Islet of Langerhans (tissue), 1 donor: ENCODE measurements around the gene HSD17B2.

Experiments used
- FAIRE-seq: peaks from one replicate; lab custom pipeline; 2011; peaks lifted over from hg19 to GRCh38; lab: Jason Lieb, UNC

HSD17B2 gene

GRCh38 chr16:82050506-82050905, 15.5 kb downstream of the HSD17B2 start:
- no peak for FAIRE-seq

GRCh38 chr16:82050909-82051357, 15.9 kb downstream of the HSD17B2 start:
- FAIRE-seq: no peak

- no peak for FAIRE-seq
These were observed 16.6 kb downstream of the HSD17B2 start for GRCh38 chr16:82051656-82052055.

GRCh38 chr16:82055117-82055516, 20.1 kb downstream of the HSD17B2 start:
- no peak for FAIRE-seq

GRCh38 chr16:82055728-82056549, 20.9 kb downstream of the HSD17B2 start:
- FAIRE-seq: no peak

GRCh38 chr16:82056550-82056896, 21.5 kb downstream of the HSD17B2 start:
- no peak for FAIRE-seq

GRCh38 chr16:82059161-82059982, 24.3 kb downstream of the HSD17B2 start:
- FAIRE-seq: no peak

GRCh38 chr16:82059983-82060421, 24.9 kb downstream of the HSD17B2 start:
- FAIRE-seq: no peak

- FAIRE-seq: no peak
These were observed 26.9 kb downstream of the HSD17B2 start for GRCh38 chr16:82061861-82062525.

- FAIRE-seq: no peak
These were observed 27.6 kb downstream of the HSD17B2 start for GRCh38 chr16:82062645-82063058.

GRCh38 chr16:82063456-82064082, 28.5 kb downstream of the HSD17B2 start:
- FAIRE-seq: no peak

GRCh38 chr16:82067042-82067803, 32.2 kb downstream of the HSD17B2 start:
- no peak for FAIRE-seq

GRCh38 chr16:82067804-82068325, 32.8 kb downstream of the HSD17B2 start:
- no peak for FAIRE-seq

GRCh38 chr16:82070656-82071369, 35.8 kb downstream of the HSD17B2 start:
- no peak for FAIRE-seq

- FAIRE-seq: no peak
These were observed 36.4 kb downstream of the HSD17B2 start for GRCh38 chr16:82071421-82071820.

GRCh38 chr16:82072313-82072712, 37.3 kb downstream of the HSD17B2 start:
- FAIRE-seq: no peak

- no peak for FAIRE-seq
These were observed 39.0 kb downstream of the HSD17B2 start for GRCh38 chr16:82074019-82074558.

- no peak for FAIRE-seq
These were observed 43.1 kb downstream of the HSD17B2 start for GRCh38 chr16:82078125-82078524.

GRCh38 chr16:82079892-82080291, 44.8 kb downstream of the HSD17B2 start:
- no peak for FAIRE-seq

GRCh38 chr16:82081264-82081663, 46.2 kb downstream of the HSD17B2 start:
- FAIRE-seq: no peak
